Endothelial cell of umbilical vein (primary cell): ENCODE measurements around the gene PFKP. TPM values are rescaled to one million over a fixed set of nuclear protein-coding genes. Genes with fewer than 3 reads are reported as not detected.

Experiments
- BruUV-seq: library from RNA; stranded (reverse); fragments of 400-500 nt; replicated peaks from 2 replicates; lab custom pipeline; 2021; lab: Mats Ljungman, UMichigan
- CTCF ChIA-PET: fragments of 300-600, 350-600 bp; sonication (Branson Sonifier 250); formaldehyde crosslinking; loops from one replicate; lab custom pipeline; 2021; ENCODE audit warnings: antibody characterized with exemption, inconsistent platforms; lab: Charles Lee
- POLR2A ChIA-PET: fragments of 300-600, 350-600 bp; sonication (Branson Sonifier 250); formaldehyde crosslinking; loops from one replicate; lab custom pipeline; 2021; ENCODE audit warnings: antibody characterized with exemption, inconsistent platforms; lab: Charles Lee
- DNase-seq: peaks from one replicate; pipeline ENCODE4 v3.0.0-alpha.2; 2011; ENCODE audit warnings: low read depth, low spot score
- FAIRE-seq: peaks from 2 replicates; lab custom pipeline; 2011; peaks lifted over from hg19 to GRCh38; lab: Jason Lieb, UNC
- H2AFZ ChIP-seq: 2 replicates; pipeline ENCODE4 v1.6.0; 2012; ENCODE audit warnings: low read depth, low read length, control low read depth, inconsistent platforms
- H3K27ac ChIP-seq: 2 replicates; pipeline ENCODE4 v1.5.1; 2011; ENCODE audit warnings: low read depth, mild to moderate bottlenecking, control low read depth, low read length, moderate library complexity; ENCODE audit not compliant: insufficient read depth
- H3K27me3 ChIP-seq, 2 experiments: 2 replicates each; pipeline versions ENCODE4 v1.6.0 to v1.6.1; 2011; ENCODE audit warnings: low read length in 2 of 2, mixed read lengths in 1 of 2; ENCODE audit not compliant: control insufficient read depth in 2 of 2, insufficient read depth in 2 of 2
- H3K36me3 ChIP-seq, 2 experiments: 2 replicates in 1 of 2; 3 replicates in 1 of 2; pipeline ENCODE4 v1.5.1; 2011; ENCODE audit warnings: low read length in 2 of 2, mild to moderate bottlenecking in 1 of 2, moderate library complexity in 1 of 2; ENCODE audit not compliant: control insufficient read depth in 2 of 2, insufficient read depth in 2 of 2; ENCODE audit errors: extremely low read depth in 1 of 2
- H3K4me1 ChIP-seq: 3 replicates; pipeline ENCODE4 v1.5.1; 2011; ENCODE audit warnings: mild to moderate bottlenecking, low read length; ENCODE audit not compliant: control insufficient read depth, insufficient read depth; ENCODE audit errors: extremely low read depth
- H3K4me2 ChIP-seq: 2 replicates; pipeline ENCODE4 v1.6.1; 2011; ENCODE audit warnings: low read length, control low read depth, mixed read lengths; ENCODE audit not compliant: insufficient read depth
- H3K4me3 ChIP-seq, 3 experiments: fragments of 200-600 bp in 1 of 3; sonication (generic), shearing (Covaris generic) in 1 of 3; replicated peaks in 1 of 3; 2 replicates each; pipeline ENCODE4 v1.5.1; 2011 to 2016; ENCODE audit warnings: control low read depth in 3 of 3, low read length in 3 of 3, mild to moderate bottlenecking in 2 of 3, inconsistent platforms in 1 of 3, low read depth in 1 of 3, moderate library complexity in 1 of 3; ENCODE audit not compliant: insufficient read depth in 1 of 3
- H3K79me2 ChIP-seq: 2 replicates; pipeline ENCODE4 v1.6.0; 2012; ENCODE audit warnings: low read length, inconsistent platforms; ENCODE audit not compliant: control insufficient read depth, insufficient read depth
- H3K9ac ChIP-seq: replicated peaks from 2 replicates; pipeline ENCODE3; 2011; ENCODE audit warnings: low read length, control low read depth; ENCODE audit not compliant: insufficient read depth; ENCODE audit errors: extremely low read depth
- H3K9me1 ChIP-seq: replicated peaks from 3 replicates; pipeline ENCODE4 v1.6.0; 2011; ENCODE audit warnings: mild to moderate bottlenecking, low read length; ENCODE audit not compliant: control insufficient read depth, insufficient read depth; ENCODE audit errors: extremely low read depth
- H3K9me3 ChIP-seq: replicated peaks from 2 replicates; pipeline ENCODE4 v1.5.1; 2012; ENCODE audit warnings: low read length, inconsistent platforms; ENCODE audit not compliant: control insufficient read depth, insufficient read depth
- H4K20me1 ChIP-seq: replicated peaks from 2 replicates; pipeline ENCODE3; 2011; ENCODE audit warnings: mild to moderate bottlenecking, low read length; ENCODE audit not compliant: control insufficient read depth, insufficient read depth; ENCODE audit errors: extremely low read depth
- CTCF ChIP-seq, 2 donors: IDR thresholded peaks; 1 replicate in 1 of 2; 2 replicates in 1 of 2; pipeline ENCODE4 v1.5.1; 2011; ENCODE audit warnings: low read length in 2 of 2, mild to moderate bottlenecking in 2 of 2, moderate library complexity in 2 of 2, control low read depth in 1 of 2, inconsistent platforms in 1 of 2, low read depth in 1 of 2; ENCODE audit not compliant: insufficient read depth in 1 of 2; ENCODE audit errors: extremely low read depth in 1 of 2
- EZH2 ChIP-seq: IDR thresholded peaks from 2 replicates; pipeline ENCODE4 v1.6.1; 2012; ENCODE audit warnings: borderline replicate concordance, low read depth, mild to moderate bottlenecking, moderate library complexity, low read length, inconsistent platforms; ENCODE audit not compliant: severe bottlenecking
- FOS ChIP-seq: IDR thresholded peaks from 2 replicates; pipeline ENCODE4 v1.6.1; 2011; ENCODE audit warnings: mild to moderate bottlenecking, low read length, moderate library complexity, borderline replicate concordance; ENCODE audit not compliant: insufficient read depth
- GATA2 ChIP-seq: IDR thresholded peaks from 2 replicates; pipeline ENCODE4 v1.7.0; 2011; ENCODE audit warnings: low read depth, mild to moderate bottlenecking, moderate library complexity, mixed read lengths, low read length; ENCODE audit not compliant: insufficient read length, insufficient read depth
- JUN ChIP-seq: IDR thresholded peaks from 2 replicates; pipeline ENCODE4 v1.6.1; 2011; ENCODE audit warnings: borderline replicate concordance, low read depth; ENCODE audit not compliant: insufficient read length, insufficient read depth
- MAX ChIP-seq: IDR thresholded peaks from 2 replicates; pipeline ENCODE4 v1.6.1; 2011; ENCODE audit not compliant: insufficient read depth, insufficient read length
- MYC ChIP-seq: IDR thresholded peaks from one replicate; pipeline ENCODE4 v1.6.1; 2011; ENCODE audit warnings: mild to moderate bottlenecking, low read depth, low read length
- POLR2A ChIP-seq: IDR thresholded peaks from 2 replicates; pipeline ENCODE4 v1.6.1; 2012; ENCODE audit warnings: low read depth, mild to moderate bottlenecking, control low read depth, low read length
- POLR2AphosphoS5 ChIP-seq: IDR thresholded peaks from 2 replicates; pipeline ENCODE4 v1.6.1; 2012; ENCODE audit warnings: low read depth, mild to moderate bottlenecking, control low read depth, low read length, moderate library complexity; ENCODE audit not compliant: insufficient read depth
- dilution Hi-C: fragments of 300-500 bp; cut with MboI; formaldehyde crosslinking; loops from one replicate; pipeline ENCODE4 v1.15.0; 2019; ENCODE audit warnings: low sequenced_read_pairs; ENCODE audit not compliant: extremely low pct_ligation_motif_present
- intact Hi-C: fragments of 100-400 bp; cut with micrococcal nuclease; formaldehyde crosslinking; loops from one replicate; pipeline ENCODE4 v1.10.0; 2022
- polyA plus RNA-seq, 4 experiments: library from polyadenylated mRNA; depleted of rRNA in 3 of 4; stranded (reverse) in 3 of 4; unstranded in 1 of 4; fragments of >200 nt; gene quantifications; 2 replicates each; pipeline versions ENCODE4 v1.2.1 to v1.2.3, GENCODE V29; 2011 to 2012; ENCODE audit warnings: missing spikeins in 1 of 4
- total RNA-seq: library from RNA; stranded (reverse); gene quantifications from 2 replicates; pipeline ENCODE4 v1.2.3, GENCODE V29; 2021

Gene PFKP
- total and polyA plus RNA-seq, 2 donors (not counting 3 experiments of a cell fraction or from before 2014, with no cell fraction given), result 185 to 359 TPM

- no TSS peak for BruUV-seq
- Histone ChIP-seq H4K20me1 (no peaks in the 10 kb centered on the region), H3K4me1 (peaks cover 4% of the 10 kb centered on the region), H3K4me3 (no peak overlapping the region), H3K9me1 (no peaks in the 10 kb centered on the region), H3K9ac (no peak overlapping the region), H2AFZ (no peak overlapping the region), H3K79me2 (peaks cover 20% of the 10 kb centered on the region), H3K36me3 (peaks cover 20 to 53% of the 10 kb centered on the region in 2 experiments), H3K4me2 (no peak overlapping the region), H3K27me3 (no peaks in the 10 kb centered on the region), H3K9me3 (no peaks in the 10 kb centered on the region), H3K27ac (no peak overlapping the region)
- ChIA-PET POLR2A (no interaction called here), CTCF (interaction anchor here (1.0 to 1.6 kb wide), 2 partner anchors 11 to 42 kb away, joined by 3 read pairs; no protein-coding TSS in a partner anchor)
- intact Hi-C loops, result no loop called here
- TF ChIP-seq MYC (no peak), JUN (no peak), POLR2A (no peak), CTCF (IDR thresholded peaks at IDR 0.05; ENCODE audit: extremely low read depth in 1 of 2, insufficient read depth in 1 of 2, low read depth in 1 of 2, low read length in 2 of 2) (no peak), MAX (no peak), EZH2 (no peak), GATA2 (no peak), FOS (no peak), POLR2AphosphoS5 (no peak)
- FAIRE-seq (no peak), DNase-seq (no peak)
- dilution Hi-C loops, result no loop called here
Observed at GRCh38 chr10:3122486-3123205, 55.3 kb downstream of the PFKP start.
